Esophagus muscularis mucosa (tissue), 4 donors: Measurements from ENCODE around the gene TNFRSF19. TPM values are rescaled to one million over a fixed set of nuclear protein-coding genes. Genes with fewer than 3 reads are reported as not detected.

ENCODE experiments used
- DNase-seq: peaks from one replicate; pipeline ENCODE4 v3.0.0-alpha.2; 2017; ENCODE audit errors: extremely low spot score
- H3K27ac ChIP-seq, 4 donors: fragments of 200-600 bp; sonication (generic); replicated peaks in 1 of 4; 1 replicate in 3 of 4; 2 replicates in 1 of 4; pipeline ENCODE4 v1.5.1; 2016 to 2019; ENCODE audit warnings: mild to moderate bottlenecking in 1 of 4
- H3K27me3 ChIP-seq, 4 donors: fragments of 200-600 bp; sonication (generic); one replicate each; pipeline versions ENCODE4 v1.5.1 to v1.6.0; 2016 to 2019
- H3K36me3 ChIP-seq, 4 donors: fragments of 200-600 bp; sonication (generic); one replicate each; pipeline ENCODE4 v1.5.1; 2016 to 2019
- H3K4me1 ChIP-seq, 4 donors: fragments of 200-600 bp; sonication (generic); one replicate each; pipeline ENCODE4 v1.5.1; 2016 to 2019
- H3K4me3 ChIP-seq, 4 donors: fragments of 200-600 bp; sonication (generic); 1 replicate in 2 of 4; 2 replicates in 2 of 4; pipeline ENCODE4 v1.5.1; 2016 to 2019; ENCODE audit warnings: mild to moderate bottlenecking in 4 of 4, moderate library complexity in 1 of 4
- H3K9me3 ChIP-seq, 4 donors: fragments of 200-600 bp; sonication (generic); 1 replicate in 3 of 4; 2 replicates in 1 of 4; pipeline ENCODE4 v1.5.1; 2016 to 2019
- EP300 ChIP-seq: sonication (generic); formaldehyde crosslinking; IDR thresholded peaks from one replicate; pipeline ENCODE4 v1.6.1; 2017; ENCODE audit warnings: antibody characterized with exemption
- POLR2A ChIP-seq: fragments of 450-650 bp; IDR thresholded peaks from one replicate; pipeline ENCODE4 v1.6.1; 2017; ENCODE audit warnings: antibody characterized with exemption, moderate library complexity, mild to moderate bottlenecking, low read depth
- POLR2AphosphoS5 ChIP-seq, 2 donors: sonication (generic); formaldehyde crosslinking; IDR thresholded peaks; one replicate each; pipeline ENCODE4 v1.6.1; 2017; ENCODE audit warnings: antibody characterized with exemption in 2 of 2
- WGBS: methylation state at CpG from one replicate; pipeline ENCODE4 v1.1.5; 2018; 5-methylcytosine and 5-hydroxymethylcytosine counted together
- intact Hi-C: fragments of 100-400 bp; cut with DNase I; formaldehyde crosslinking; loops from one replicate; pipeline ENCODE4 v1.15.1; 2023
- total RNA-seq, 4 donors: library from RNA; depleted of rRNA; stranded (reverse); fragments of >200 nt; gene quantifications; one replicate each; pipeline versions ENCODE4 v1.1.0 to v1.2.1, GENCODE V29; 2016
- TF ChIP-seq, protein P1 (sequence below), 3 experiments: fragments of 200-600 bp in 2 of 3; fragments of 450-650 bp in 1 of 3; sonication (generic) in 2 of 3; IDR thresholded peaks; one replicate each; pipeline ENCODE4 v1.5.1; 2017 to 2019; ENCODE audit warnings: antibody characterized with exemption in 3 of 3, mild to moderate bottlenecking in 2 of 3, moderate library complexity in 1 of 3

The TNFRSF19 gene
- total RNA-seq, 4 donors from 2014 or later: 3.2 to 5.6 (median 5.0) TPM

DNA sequence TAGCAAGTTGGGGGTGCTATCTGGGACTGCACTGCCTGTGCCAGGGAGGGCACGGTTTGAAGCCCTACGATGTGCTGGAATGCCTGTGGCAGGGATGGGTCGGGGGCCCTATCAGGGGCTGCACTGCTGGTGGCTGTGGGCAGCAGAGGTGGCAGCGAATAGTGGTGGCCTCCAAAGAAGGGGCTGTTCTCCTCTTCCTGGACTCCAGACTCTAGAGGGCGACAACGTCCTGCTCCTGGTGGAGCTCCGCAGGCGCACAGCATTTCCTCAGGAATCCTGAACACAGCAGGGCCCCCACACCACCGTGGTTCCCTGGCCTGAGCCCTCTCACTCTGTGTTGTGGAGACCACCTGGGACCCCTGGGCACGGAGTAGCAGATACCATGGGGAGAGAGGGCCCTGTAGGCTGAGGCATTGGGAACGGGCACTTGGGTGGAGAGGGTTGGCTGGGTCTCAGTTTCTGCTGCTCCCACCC is 145.6 kb downstream of the TNFRSF19 start:
- WGBS: 100% methylated on average over 3 of the region's 11 CpGs
- DNase-seq: no peak
- Histone ChIP-seq H3K36me3 (no peaks in the 10 kb centered on the region), H3K4me1 (peaks cover 0 to 3% (median 0%) of the 10 kb centered on the region in 4 donors), H3K27ac (no peak overlapping the region), H3K4me3 (no peak overlapping the region), H3K27me3 (no peaks in the 10 kb centered on the region), H3K9me3 (no peaks in the 10 kb centered on the region)
- intact Hi-C loops: loop anchor here (10.0 kb wide), 1 partner anchor 159 kb away; no protein-coding TSS in a partner anchor
- TF ChIP-seq POLR2A: no peak
- TF ChIP-seq EP300: no peak
- TF ChIP-seq, protein P1, sequence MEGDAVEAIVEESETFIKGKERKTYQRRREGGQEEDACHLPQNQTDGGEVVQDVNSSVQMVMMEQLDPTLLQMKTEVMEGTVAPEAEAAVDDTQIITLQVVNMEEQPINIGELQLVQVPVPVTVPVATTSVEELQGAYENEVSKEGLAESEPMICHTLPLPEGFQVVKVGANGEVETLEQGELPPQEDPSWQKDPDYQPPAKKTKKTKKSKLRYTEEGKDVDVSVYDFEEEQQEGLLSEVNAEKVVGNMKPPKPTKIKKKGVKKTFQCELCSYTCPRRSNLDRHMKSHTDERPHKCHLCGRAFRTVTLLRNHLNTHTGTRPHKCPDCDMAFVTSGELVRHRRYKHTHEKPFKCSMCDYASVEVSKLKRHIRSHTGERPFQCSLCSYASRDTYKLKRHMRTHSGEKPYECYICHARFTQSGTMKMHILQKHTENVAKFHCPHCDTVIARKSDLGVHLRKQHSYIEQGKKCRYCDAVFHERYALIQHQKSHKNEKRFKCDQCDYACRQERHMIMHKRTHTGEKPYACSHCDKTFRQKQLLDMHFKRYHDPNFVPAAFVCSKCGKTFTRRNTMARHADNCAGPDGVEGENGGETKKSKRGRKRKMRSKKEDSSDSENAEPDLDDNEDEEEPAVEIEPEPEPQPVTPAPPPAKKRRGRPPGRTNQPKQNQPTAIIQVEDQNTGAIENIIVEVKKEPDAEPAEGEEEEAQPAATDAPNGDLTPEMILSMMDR (IDR thresholded peaks at IDR 0.05): peak in 2 of 3 experiments; percentile 6 to 43
- TF ChIP-seq POLR2AphosphoS5 (IDR thresholded peaks at IDR 0.05): no peak

DNA sequence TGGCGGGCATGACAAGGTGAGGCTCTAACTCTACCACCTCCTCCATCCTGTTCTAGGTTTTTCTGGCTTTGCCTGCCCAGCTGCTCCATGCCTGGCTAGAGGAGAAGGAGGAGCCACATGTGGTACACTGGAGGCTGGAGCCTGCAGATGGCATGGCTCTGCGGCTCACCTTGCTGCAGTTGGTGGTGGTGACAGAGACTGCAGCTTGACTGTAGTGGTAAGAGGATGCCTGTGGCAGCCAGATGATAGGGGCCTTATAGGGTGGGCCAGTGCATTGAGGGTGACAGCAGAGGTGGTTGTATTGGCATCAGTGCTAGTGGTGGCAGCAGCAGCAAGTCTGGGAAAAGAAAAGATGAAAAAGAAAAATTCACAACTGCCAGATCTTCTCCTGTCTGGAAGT is 146.2 kb downstream of the TNFRSF19 start:
- 100% methylated on average over 1 of the region's 2 CpGs for WGBS
- TF ChIP-seq EP300 (no peak), POLR2A (no peak), POLR2AphosphoS5 (IDR thresholded peaks at IDR 0.05) (no peak)
- TF ChIP-seq, protein P1 (IDR thresholded peaks at IDR 0.05): no peak
- Histone ChIP-seq H3K27ac (no peak overlapping the region), H3K4me3 (no peak overlapping the region), H3K4me1 (peaks cover 0 to 3% (median 0%) of the 10 kb centered on the region in 4 donors), H3K9me3 (no peaks in the 10 kb centered on the region), H3K27me3 (no peaks in the 10 kb centered on the region), H3K36me3 (no peaks in the 10 kb centered on the region)
- intact Hi-C loops: loop anchor here (10.0 kb wide), 1 partner anchor 158 kb away; no protein-coding TSS in a partner anchor
- DNase-seq: peak; percentile 42

DNA sequence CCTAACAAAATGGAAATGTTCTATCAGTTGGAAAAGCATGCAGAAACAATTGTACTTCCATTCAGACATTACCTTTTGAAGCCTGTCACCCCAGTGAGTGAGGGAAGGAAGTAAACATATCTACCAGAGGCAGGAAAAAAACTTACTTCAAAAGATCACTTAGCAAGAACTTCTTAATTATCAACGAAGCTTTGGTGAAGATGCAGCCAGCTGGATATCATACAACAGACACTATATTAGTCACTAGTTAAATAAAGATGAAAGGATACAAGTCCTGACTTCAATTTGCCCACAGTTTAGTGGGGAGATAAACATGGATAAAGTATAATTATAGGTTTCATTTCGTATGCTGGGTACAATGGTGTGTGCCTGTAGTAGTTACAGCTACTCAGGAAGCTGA is 148.8 kb downstream of the TNFRSF19 start:
- H3K27ac ChIP-seq: no peak overlapping the region
- intact Hi-C loops: loop anchor here (10.0 kb wide), 1 partner anchor 156 kb away; no protein-coding TSS in a partner anchor
- WGBS: 27% methylated on average over 2 of the region's 2 CpGs
- H3K27me3 ChIP-seq: no peaks in the 10 kb centered on the region
- no peak for TF ChIP-seq POLR2AphosphoS5 (IDR thresholded peaks at IDR 0.05)
- TF ChIP-seq, protein P1 (IDR thresholded peaks at IDR 0.05): no peak
- TF ChIP-seq POLR2A: no peak
- TF ChIP-seq EP300: no peak
- H3K36me3 ChIP-seq: no peaks in the 10 kb centered on the region
- H3K4me3 ChIP-seq: no peak overlapping the region
- no peak for DNase-seq
- H3K4me1 ChIP-seq: peaks cover 0 to 15% (median 0%) of the 10 kb centered on the region in 4 donors
- no peaks in the 10 kb centered on the region for H3K9me3 ChIP-seq

DNA sequence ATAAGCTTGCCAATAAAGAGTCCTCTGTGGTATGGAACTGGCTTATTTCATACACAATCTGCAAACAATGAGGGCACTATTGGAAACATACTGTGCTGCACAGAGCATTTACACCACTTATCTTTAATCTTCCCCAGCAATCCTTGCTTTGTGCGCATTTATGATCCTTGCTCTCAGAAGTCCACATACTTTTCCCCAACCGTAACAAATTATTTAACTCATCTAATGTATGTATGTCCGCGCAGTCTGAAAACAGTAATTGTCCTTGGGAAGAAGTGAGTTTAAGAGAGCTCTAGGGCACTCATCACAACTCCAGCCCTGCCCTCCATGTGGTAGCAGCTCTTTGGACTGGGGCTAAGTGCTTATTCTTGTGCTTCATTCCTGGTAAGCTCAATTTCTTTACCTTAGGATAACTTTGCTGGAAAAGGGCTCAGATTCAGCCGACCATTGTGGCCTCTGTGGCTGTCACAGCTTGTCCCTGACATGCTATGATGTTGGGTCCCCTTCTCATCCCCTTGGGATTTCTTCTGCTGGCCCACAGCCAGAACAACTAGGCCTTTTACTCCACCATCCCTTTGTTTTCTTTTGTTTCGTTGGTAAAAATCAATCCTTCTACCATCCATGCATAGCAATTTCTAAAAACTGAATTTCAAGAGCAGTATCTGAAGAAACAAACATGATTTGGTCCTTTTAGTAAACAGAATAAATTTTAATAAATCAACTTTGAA is 152.7 kb downstream of the TNFRSF19 start:
- Histone ChIP-seq H3K9me3 (no peaks in the 10 kb centered on the region), H3K4me3 (no peak overlapping the region), H3K27ac (no peak overlapping the region), H3K27me3 (no peaks in the 10 kb centered on the region), H3K36me3 (peaks cover 0 to 2% (median under 1%) of the 10 kb centered on the region in 4 donors), H3K4me1 (peaks cover 0 to 20% (median 0%) of the 10 kb centered on the region in 4 donors)
- intact Hi-C loops: no loop called here
- 87% methylated on average over 6 of the region's 6 CpGs for WGBS
- TF ChIP-seq POLR2A: no peak
- TF ChIP-seq, protein P1 (IDR thresholded peaks at IDR 0.05): no peak
- TF ChIP-seq EP300: no peak
- TF ChIP-seq POLR2AphosphoS5 (IDR thresholded peaks at IDR 0.05): no peak
- no peak for DNase-seq
